Measurements from ENCODE around the gene FTCD.

DNA sequence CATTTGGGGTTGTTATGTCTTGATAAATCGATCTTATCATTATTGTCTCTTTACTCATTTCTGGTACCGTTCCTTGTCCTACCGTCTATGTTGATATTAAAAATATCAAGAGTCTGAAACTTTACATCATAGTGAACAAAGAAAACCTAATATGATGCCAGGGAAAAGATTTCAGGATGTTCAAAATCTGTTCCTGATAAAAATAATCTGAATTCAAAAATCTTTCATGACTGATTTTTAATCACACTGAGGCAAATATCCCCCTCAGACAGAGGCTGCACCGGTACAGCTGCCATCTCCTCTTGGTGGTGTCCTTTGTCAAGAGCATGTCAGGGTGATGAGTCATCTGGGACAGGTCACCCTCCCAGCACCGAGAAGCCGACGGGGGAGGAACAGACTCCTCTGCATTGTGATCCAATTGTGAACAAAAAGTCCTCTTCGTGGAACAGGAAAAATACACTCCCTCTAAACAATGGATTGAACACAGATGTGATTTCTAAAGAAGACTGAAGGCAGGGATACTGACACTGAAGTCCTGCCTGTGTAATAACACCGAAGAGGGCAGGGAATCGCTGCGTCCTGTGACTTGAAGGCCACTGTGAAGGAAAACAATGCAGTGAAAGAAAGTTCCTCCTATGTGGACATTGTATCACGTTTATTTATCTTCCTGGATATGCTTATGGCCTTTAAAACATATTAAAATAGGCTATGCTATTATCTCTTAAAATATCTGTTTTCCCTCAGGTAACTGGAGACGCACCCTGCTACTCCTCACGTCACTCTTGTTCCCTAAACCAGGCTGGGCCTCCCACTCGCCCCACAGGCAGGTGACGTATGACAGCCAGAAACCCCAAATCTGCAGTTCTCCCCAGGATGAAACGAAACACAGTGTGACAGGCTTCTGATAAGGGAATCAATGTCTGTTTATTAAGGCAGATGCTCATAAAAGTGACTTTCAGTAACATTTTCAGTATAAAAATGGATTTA is 33.1 kb upstream of the FTCD start:
- TF ChIP-seq, protein P1, sequence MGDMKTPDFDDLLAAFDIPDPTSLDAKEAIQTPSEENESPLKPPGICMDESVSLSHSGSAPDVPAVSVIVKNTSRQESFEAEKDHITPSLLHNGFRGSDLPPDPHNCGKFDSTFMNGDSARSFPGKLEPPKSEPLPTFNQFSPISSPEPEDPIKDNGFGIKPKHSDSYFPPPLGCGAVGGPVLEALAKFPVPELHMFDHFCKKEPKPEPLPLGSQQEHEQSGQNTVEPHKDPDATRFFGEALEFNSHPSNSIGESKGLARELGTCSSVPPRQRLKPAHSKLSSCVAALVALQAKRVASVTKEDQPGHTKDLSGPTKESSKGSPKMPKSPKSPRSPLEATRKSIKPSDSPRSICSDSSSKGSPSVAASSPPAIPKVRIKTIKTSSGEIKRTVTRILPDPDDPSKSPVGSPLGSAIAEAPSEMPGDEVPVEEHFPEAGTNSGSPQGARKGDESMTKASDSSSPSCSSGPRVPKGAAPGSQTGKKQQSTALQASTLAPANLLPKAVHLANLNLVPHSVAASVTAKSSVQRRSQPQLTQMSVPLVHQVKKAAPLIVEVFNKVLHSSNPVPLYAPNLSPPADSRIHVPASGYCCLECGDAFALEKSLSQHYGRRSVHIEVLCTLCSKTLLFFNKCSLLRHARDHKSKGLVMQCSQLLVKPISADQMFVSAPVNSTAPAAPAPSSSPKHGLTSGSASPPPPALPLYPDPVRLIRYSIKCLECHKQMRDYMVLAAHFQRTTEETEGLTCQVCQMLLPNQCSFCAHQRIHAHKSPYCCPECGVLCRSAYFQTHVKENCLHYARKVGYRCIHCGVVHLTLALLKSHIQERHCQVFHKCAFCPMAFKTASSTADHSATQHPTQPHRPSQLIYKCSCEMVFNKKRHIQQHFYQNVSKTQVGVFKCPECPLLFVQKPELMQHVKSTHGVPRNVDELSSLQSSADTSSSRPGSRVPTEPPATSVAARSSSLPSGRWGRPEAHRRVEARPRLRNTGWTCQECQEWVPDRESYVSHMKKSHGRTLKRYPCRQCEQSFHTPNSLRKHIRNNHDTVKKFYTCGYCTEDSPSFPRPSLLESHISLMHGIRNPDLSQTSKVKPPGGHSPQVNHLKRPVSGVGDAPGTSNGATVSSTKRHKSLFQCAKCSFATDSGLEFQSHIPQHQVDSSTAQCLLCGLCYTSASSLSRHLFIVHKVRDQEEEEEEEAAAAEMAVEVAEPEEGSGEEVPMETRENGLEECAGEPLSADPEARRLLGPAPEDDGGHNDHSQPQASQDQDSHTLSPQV (IDR thresholded peaks at IDR 0.05), result no peak
- TF ChIP-seq RELA (IDR thresholded peaks at IDR 0.05; ENCODE audit: borderline replicate concordance, partially characterized antibody) (no peak), FOXM1 (IDR thresholded peaks at IDR 0.05; ENCODE audit: low read depth, low read length) (no peak), EZH2 (IDR thresholded peaks at IDR 0.05; ENCODE audit: borderline replicate concordance, control insufficient read depth, low read depth, low read length) (no peak), EGR1 (IDR thresholded peaks at IDR 0.05; ENCODE audit: borderline replicate concordance in 1 of 2, low read depth in 2 of 2, low read length in 2 of 2) (no peak), ZNF274 (IDR thresholded peaks at IDR 0.05; ENCODE audit: insufficient read depth, insufficient read length) (no peak), MEF2A (IDR thresholded peaks at IDR 0.05; ENCODE audit: insufficient read depth, low read depth, low read length) (no peak), JUND (IDR thresholded peaks at IDR 0.05; ENCODE audit: low read depth, low read length) (no peak)

Measured in GM12878 (cell line).